ENCODE results near the gene PAX2. TPM values are rescaled to one million over a fixed set of nuclear protein-coding genes. Genes with fewer than 3 reads are reported as not detected.

Gene PAX2
- total and polyA plus RNA-seq, 2 of the 13 experiments (the other 11 are each of a cell fraction or from before 2014, with no cell fraction given), result not detected

- TF ChIP-seq AFF4 (CRISPR knock-in tag; IDR thresholded peaks at IDR 0.05) (no peak), ZHX2 (IDR thresholded peaks at IDR 0.05; ENCODE audit: low read depth) (no peak), ZHX2 (CRISPR knock-in tag; IDR thresholded peaks at IDR 0.05; ENCODE audit: borderline replicate concordance) (no peak), ZBTB25 (CRISPR knock-in tag; IDR thresholded peaks at IDR 0.05) (no peak)
These were observed 40.2 kb upstream of the PAX2 start (continued) for GRCh38 chr10:100705139-100705538.

Measured in HepG2 (cell line).